GM18870 (cell line): ENCODE measurements around the gene NINL.

ENCODE experiments used
- ATAC-seq: cut with Tn5 transposase; IDR thresholded peaks from one replicate; pipeline ENCODE4 v1.9.1; 2021; ENCODE audit warnings: moderate library complexity; ENCODE audit not compliant: unreplicated experiment

The NINL gene

DNA sequence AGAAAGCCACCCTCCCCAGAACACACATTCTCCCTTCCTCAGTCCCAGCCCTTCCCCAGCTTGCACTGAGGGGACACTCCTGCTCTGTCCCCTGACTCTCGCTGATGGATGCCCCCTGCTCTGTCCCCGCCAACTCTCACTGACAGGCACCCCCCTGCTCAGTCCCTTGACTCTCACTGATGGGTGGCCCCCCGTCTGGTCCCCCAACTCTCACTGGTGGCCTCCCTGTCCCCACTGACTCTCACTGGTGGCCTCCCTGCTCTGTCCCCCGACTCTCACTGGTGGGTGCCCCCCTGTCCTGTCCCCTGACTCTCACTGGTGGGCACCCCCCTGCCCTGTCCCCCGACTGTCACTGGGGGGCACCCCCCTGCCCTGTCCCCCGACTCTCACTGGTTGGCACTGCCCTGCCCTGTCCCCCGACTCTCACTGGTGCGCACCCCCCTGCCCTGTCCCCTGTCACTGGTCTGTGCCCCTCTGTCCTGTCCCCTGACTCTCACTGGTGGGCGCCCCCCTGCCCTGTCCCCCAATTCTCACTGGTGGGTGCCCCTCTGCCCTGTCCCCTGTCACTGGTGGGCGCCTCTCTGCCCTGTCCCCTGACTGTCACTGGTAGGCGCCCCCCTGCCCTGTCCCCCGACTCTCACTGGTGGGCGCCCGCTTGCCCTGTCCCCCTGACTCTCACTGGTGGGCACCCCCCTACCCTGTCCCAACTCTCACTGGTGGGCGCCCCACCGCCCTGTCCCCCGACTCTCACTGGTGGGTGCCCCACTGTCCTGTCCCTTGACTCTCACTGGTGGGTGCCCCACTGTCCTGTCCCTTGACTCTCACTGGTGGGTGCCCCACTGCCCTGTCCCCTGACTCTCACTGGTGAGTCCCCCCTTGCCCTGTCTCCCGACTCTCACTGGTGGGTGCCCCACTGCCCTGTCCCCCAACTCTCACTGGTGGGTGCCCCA, 116.9 kb downstream of the NINL start:
- no peak for ATAC-seq

DNA sequence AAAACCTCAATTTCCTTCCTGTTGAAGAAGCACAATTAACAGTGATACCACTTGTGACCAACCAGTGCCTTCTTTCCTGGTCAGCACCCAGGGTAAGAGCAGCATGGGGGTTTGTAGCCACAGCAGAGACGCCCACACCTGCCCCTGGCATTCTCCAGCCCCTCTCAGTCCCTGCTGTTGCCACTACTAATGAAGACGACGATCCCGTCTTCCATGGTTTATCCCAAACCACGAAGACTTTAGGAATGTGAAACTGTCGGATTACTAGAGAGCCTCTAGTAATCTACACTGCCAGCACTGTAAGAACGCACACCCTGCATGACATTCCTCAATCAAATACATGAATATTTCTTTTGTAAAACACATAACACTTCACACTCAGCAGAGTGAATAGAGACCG, 117.9 kb downstream of the NINL start:
- ATAC-seq: no peak

DNA sequence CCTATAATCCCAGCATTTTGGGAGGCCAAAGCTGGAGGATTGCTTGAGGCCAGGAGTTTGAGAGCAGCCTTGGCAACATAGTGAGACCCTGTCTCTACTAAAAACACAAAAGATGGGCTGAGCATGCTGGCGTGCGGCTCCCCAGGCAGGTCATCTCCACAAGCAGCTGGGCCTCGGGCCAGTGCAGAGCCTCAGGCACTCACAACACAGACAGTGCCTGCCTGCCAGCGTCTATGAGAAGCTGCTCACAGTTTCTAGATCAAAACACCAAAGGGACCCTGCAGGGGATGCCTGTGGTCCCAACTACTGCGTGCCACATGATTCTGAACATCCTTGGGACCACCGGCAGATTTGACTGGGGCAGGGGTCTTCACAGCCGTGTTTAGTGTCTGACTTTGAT, 118.5 kb downstream of the NINL start:
- no peak for ATAC-seq

DNA sequence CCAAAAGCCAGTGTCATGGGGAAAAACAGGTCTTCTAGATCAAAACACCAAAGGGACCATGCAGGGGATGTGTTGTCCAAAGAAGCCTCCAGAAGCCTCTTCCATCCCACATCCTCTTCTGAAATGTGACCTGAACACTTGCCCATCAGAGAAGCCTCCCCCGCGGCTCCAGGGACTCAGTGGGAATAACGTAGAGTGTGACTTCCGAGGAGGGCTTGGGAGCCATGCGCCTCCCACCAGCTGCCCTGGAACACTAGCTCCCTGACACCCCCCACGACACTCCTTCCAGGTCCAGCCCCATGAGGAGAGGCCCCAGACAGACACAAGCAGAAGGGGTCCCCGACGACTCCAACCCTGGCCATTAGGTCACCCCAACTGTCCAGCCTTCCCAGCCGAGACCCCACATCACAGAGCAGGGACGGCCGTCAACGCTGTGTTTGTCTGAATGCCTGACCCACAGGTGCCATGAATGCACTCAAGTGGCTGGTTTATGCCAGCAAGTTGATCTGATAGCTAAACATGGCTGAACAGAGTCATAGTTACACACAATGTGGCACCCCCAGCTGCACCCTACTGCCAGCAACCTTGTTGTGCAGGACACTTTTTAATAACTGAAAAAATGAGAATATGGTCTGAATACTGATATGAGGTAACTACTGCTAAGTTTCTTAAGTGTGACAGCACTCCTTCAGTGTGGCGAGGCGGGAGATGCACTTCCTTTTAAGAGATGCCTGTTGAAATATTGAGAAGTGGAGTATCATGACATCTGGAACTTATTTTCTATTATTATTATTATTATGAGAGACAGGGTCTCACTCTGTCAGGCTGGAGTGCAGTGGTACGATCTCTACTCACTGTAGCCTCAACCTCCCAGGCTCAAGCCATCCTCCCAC, 119.8 kb downstream of the NINL start:
- no peak for ATAC-seq

DNA sequence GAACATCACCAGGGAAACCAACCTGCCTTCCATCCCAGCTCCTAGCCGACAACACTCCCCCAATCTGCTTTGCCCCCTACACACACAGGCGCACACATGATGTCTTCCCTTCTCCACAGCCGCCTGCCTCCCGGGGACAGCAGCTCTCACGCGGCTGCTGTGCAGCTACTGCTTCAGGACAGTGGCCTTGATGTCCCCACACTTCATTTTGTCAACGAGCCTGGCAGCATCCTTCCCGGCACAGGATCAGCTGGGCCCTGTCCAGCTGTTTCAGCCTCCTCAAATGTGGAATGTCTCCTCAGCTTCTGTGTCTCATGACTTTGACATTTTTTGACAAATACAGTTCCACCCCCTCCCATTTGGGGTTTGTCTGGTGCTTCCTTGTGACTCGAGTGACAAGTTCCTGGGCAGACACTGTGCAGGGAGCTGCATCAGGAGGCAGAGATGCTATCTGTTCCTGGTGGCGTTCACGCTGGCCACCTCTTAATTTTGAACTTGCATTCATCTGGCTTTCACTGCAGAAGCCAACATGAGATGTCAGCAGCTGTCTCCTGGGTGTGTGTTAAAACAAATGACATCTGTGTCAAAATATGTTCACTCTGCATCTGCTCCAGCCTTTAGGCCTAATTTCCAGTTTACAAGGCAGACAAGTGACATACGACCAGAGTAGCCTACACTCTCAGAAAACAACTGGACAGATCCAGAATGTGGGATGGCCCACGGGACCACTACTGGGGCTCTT, 120.7 kb downstream of the NINL start:
- ATAC-seq: no peak

DNA sequence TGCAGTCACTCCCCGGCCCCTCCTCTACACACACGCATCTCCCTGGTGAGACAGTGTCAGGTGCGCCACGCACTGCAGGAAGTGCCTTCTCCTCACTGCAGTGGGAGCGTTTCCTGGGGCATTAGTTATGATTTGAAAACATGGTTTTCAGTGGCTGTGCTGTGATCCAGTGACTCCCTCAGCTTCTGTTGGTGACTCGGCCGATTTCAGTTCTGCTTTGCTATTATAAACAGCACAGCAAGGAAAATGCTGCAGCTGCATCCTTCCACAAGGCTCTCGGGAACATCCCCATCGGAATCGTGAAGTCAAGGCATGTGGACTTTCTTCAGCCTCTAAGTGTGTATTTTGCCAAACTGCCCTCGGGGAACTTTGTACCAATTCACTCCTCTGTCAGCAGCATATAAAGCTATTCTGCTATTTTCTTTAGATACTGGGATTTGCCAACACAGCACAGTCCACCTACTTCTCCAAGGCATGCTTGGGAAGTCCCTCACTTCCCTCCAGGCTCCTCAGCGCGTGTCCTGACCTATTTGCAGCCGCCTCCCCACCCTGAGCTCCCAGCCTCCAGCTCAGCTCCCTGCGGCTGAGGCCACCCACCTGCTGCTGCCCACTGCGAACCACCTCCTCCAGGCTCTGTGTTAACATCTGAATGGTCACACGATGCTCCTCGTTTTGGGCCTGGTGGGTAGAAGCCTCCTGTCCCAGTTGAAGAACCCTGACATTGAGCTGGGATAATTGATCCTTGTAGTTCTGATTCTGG, 123.4 kb downstream of the NINL start:
- ATAC-seq: no peak

DNA sequence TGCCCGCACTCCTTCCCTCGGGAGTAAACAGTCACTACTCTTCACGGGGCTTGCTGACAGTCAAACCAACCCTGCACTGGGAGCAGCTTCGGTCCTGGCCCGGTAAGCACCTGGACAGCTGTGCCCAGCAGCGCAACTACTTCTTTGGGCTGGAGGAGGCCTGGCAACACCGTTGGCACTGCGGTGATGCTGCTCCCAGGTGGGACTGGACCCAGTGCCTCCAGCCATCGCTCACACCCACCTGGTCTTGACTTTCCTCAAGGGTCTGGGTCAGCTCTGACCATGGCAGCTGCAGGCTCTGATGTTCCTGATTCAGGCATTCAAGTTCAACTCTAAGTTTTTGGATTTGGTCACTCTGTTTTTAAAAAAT, 124.1 kb downstream of the NINL start:
- no peak for ATAC-seq

DNA sequence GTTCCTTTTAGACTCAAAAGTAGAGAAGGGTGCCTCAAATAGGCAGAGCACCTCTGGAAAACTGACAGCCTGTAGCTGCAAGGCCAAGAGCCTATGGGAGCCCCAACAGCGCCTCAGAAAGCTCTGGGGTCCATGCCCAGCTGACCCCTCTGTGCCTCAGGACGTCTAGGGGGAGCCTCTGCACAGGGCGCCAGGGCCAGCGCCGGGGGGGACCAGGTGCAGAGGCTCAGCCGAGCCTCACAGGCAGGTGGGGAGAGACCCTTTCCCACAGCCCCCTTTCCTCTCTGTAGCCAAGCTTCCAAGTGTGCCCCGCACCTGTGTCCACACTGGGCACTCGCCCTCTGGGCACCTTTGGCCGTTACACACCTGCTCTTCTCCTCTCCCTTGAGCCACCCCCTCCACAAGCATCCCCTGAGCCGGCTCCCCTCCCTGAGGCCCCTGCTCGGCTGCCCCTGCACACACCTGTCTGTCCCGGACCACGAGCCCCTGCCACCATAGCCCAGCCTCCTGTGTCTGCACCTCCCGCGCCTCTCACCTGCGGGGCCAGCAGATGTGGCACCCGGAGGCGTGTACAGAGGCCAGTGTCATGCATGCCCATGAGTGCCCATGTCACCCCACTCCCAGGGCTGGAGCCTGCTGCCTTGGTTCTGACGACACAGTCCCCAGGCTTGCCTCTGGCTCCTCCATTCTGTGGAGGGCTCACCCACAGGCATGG, 124.6 kb downstream of the NINL start:
- ATAC-seq: no peak

DNA sequence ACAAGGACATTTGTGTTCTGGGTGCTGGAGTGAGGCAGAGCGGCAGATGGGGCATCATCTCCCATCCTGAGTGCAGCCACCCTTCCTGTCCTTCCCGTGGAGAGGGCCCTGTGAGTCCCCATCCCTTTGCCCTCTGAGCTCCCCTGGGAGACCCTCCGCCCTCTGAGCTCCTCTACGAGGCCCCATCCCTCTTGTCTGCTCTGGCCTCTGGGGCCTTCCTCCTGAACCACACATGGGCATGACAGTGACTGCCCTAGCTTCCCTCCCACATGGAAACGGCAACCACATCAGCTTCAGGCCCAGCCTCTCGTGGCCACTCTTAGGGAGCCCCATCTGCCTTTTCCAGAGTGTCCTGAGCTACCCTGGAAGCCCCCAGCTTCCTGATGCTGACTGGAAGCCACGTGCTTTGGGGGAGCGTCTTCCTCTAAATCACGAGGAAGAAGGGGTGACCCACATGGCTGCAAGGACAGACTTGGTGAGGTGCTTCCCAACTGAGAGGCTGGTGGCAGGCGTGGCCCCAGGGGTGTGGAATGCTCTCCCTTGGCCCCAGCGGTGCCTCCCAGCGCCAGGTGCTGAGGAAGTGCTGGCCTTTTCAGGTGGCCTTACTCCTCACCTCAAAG, 125.3 kb downstream of the NINL start:
- no peak for ATAC-seq

DNA sequence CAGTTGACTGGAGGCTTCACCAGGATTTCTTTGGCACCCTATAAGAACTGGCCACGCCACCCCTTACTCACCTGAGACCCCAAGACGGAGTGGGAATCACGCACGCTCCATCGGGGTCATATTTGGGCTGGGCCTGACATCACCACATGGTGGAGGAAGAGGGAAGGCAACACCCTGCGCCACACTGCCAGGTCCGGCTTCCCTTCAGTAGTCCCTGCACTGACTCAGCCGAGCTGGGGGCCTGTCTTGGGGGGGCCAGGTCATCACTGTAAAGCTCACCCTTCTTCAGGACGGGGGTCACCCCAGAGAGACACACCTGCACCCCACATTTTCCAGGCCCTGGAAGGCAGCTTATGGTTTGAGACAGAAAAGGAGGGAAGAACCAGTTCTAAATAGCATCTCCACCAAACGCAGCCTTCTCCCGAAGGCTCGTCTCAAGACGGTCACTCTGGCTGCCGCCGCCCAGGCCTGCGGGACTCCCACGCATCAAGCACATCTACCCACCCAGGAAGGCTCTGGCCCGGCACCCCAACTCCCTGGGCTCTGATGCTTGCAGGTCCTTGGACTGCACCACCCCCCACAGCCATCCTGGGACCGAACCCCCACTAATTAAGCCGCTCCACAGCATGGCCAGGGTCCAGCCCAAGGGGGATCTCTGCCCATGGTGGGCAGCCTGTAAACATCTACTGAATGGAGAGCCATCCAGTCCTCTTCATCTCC, 126.1 kb downstream of the NINL start:
- no peak for ATAC-seq

DNA sequence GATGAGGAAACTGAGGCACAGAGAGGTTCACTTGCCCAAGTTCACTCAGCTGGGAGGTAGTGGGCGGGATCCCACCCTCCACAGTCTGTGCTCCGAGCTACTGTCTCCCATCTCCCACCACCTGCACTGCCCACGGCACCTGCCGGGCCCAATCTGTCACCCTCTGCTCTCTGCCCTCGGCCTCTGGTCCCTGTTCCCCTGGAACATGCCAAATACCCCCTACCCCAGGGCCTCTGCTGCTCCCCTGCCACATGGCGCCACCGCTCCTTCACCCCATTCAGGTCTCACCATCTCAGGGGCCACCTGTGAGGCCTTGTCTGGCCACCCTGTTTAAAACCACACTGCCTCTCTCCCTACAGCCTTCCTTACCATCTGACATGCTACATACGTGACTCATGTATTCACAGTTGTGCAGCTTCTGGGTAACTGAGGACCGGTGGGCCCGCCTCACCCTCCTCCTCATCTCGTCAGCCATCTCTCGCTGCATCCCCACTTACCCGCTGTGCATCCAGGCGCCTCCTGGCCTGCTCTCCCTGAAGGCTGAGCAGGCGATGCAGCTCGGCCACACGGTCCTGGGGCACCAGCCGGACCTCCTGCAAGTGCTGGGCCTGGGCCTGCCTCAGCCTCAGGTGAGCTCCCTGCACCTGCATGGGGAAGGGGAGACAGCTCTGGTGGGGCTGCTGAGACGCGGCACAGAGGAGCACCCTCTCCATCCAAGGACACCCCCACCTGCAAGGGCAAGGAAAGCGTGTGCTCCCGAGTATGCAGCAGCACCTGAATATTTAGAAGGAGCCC, 127.2 kb downstream of the NINL start:
- no peak for ATAC-seq

DNA sequence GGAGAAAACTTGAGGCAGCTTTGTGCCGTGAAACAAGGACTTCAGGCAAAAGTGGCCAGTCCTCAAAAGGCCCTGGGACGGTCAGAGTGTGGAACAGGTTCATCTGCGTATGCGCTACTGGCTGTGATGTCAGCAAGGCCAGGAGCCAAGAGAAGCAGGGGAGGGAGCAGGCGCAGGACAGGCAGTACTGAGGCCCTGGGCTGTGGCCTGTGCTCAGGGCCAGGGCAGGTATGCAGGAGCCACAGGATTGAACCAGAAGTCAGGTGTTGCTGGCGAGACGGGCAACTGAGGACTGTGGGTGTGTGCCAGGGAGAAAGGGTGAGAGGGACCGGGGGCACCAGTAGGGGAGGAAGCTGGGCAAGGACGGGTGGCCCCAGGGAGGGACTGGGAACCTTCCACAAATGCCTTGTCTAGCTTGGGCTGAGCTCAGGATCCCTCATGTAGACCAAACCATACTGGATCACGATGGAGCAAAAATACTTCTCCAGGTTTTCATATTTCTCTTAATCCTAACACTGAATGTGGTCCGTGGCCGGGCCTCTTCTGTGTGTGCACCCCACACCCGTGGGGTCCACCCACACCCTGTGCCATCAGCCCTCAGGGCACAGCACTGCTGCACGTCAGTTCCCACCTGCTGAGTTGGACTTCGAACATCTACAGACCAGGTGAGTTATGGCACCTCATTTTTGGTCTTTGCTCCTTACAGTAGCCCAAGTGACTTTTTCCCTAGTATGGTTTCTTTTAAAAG, 131.0 kb downstream of the NINL start:
- no peak for ATAC-seq

DNA sequence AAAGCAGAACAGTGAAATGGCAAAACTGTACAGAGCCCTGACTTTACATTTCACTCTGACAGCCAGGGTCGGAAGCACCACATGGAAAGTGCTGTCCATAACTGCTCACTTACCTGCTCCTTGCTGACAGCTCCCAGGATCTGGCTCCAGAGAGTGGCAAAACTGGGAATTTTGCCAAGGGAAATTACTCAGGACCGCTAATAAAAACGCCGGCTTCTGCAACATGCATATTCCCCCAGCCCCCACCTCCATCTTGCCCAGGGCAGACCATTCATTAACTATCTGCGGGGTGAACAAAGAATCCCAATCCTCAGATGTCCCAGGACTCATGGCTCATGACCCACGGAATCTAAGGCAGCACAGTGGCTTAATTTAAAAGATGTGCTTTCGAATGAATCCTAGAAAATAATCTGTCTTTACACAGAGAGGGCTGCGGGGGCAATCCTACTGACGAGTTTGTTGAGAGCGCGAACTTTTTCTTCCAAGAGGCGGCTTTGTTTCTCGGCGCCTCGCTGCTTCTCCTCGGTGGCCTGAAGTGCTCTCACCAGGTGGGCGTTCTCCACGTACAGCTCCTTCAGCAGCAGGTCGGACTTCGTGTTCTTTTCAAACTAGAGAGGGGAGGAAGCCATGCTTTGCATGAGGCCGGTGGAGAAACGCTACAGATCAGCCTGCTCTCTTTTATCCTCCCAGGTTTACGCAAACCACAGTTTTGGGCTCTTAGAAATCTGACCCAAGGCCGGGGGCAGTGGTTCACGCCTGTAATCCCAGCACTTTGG, 132.1 kb downstream of the NINL start:
- no peak for ATAC-seq

DNA sequence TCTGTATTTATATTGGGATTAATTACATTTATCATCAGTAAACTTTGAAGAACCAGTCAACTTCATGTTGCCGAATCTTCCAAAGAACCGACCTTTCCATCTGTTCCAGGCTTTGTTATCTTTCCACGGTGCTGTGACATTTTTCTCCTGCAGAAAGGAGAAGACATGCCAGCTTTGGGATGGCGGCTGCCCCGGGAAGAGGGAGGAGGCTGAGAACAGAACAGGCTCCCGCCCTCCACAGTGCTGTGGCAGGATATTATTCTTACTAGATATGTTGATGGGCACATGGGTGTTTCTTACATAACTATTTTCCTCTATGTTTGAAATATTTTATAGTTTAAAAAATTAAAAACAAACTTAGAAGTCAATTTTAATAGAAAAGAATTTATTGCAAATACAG, 133.0 kb downstream of the NINL start:
- ATAC-seq: no peak

DNA sequence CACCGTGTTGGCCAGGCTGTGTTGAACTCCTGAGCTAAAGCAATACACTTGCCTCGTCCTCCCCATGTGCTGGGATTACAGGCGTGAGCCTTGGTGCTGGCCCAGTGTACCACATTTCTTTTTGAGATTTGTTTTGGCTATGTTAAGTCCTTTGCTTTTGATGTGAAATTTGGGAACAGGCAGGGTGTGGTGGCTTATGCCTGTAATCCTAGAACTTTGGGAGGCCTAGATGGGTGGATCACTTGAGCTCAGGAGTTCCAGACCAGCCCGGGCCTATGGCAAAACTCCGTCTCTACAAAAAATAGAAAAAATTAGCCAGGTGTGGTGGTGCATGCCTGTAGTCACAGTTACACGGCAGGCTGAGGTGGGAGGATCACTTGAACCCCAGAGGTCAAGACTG, 137.7 kb downstream of the NINL start:
- ATAC-seq: no peak

DNA sequence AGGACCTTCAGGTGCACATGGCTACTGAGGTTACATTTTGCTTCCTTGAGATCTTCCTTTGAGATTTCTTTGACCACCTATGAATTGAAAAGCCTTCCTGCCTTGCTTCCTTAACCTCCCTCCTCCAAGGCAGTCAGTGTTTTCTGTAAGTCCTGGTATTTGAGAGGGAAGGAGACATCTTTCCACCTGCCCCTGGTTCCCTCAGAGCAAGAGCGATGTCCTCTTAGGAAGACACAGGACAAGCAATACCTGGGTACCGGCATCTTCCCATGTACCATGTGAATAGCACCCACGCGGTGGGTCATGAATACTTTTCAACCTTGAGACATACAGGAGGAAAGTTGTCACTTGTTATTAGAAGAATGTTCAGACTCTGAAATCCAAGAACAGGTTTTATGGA, 140.8 kb downstream of the NINL start:
- ATAC-seq: no peak

DNA sequence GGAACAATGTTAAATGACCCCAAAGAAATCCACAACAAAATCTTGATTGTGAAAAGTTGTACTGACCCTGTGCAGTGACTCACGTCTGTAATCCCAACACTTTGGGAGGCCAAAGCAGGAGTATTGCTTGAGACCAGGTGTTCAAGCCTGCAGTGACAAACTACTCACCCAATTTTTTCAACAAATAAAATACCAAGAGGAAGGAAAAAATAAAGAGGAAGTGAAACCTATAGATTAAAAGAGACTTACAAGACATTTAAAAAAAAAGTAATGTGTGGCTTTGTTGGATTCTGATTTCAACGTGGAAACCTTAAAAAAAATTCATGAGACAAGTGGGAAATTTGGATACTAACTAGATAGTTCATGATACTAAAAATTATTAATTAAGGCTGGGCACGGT, 146.0 kb downstream of the NINL start:
- peak; percentile 57 for ATAC-seq
